Endothelial cell of umbilical vein (primary cell): ENCODE data around the gene PDXDC1. TPM values are rescaled to one million over a fixed set of nuclear protein-coding genes. Genes with fewer than 3 reads are reported as not detected.
"Not testable (repeated sequence)": the region's sequence is repeated elsewhere in the genome, so short reads cannot be mapped to it uniquely, and the experiment has no call there.

Experiments
- BruUV-seq: library from RNA; stranded (reverse); fragments of 400-500 nt; replicated peaks from 2 replicates; lab custom pipeline; 2021; lab: Mats Ljungman, UMichigan
- CTCF ChIA-PET: fragments of 300-600, 350-600 bp; sonication (Branson Sonifier 250); formaldehyde crosslinking; loops from one replicate; lab custom pipeline; 2021; ENCODE audit warnings: antibody characterized with exemption, inconsistent platforms; lab: Charles Lee
- POLR2A ChIA-PET: fragments of 300-600, 350-600 bp; sonication (Branson Sonifier 250); formaldehyde crosslinking; loops from one replicate; lab custom pipeline; 2021; ENCODE audit warnings: antibody characterized with exemption, inconsistent platforms; lab: Charles Lee
- DNase-seq: peaks from one replicate; pipeline ENCODE4 v3.0.0-alpha.2; 2011; ENCODE audit warnings: low read depth, low spot score
- FAIRE-seq: peaks from 2 replicates; lab custom pipeline; 2011; peaks lifted over from hg19 to GRCh38; lab: Jason Lieb, UNC
- H2AFZ ChIP-seq: 2 replicates; pipeline ENCODE4 v1.6.0; 2012; ENCODE audit warnings: low read depth, low read length, control low read depth, inconsistent platforms
- H3K27ac ChIP-seq: 2 replicates; pipeline ENCODE4 v1.5.1; 2011; ENCODE audit warnings: low read depth, mild to moderate bottlenecking, control low read depth, low read length, moderate library complexity; ENCODE audit not compliant: insufficient read depth
- H3K27me3 ChIP-seq, 2 experiments: 2 replicates each; pipeline versions ENCODE4 v1.6.0 to v1.6.1; 2011; ENCODE audit warnings: low read length in 2 of 2, mixed read lengths in 1 of 2; ENCODE audit not compliant: control insufficient read depth in 2 of 2, insufficient read depth in 2 of 2
- H3K36me3 ChIP-seq, 2 experiments: 2 replicates in 1 of 2; 3 replicates in 1 of 2; pipeline ENCODE4 v1.5.1; 2011; ENCODE audit warnings: low read length in 2 of 2, mild to moderate bottlenecking in 1 of 2, moderate library complexity in 1 of 2; ENCODE audit not compliant: control insufficient read depth in 2 of 2, insufficient read depth in 2 of 2; ENCODE audit errors: extremely low read depth in 1 of 2
- H3K4me1 ChIP-seq: 3 replicates; pipeline ENCODE4 v1.5.1; 2011; ENCODE audit warnings: mild to moderate bottlenecking, low read length; ENCODE audit not compliant: control insufficient read depth, insufficient read depth; ENCODE audit errors: extremely low read depth
- H3K4me2 ChIP-seq: 2 replicates; pipeline ENCODE4 v1.6.1; 2011; ENCODE audit warnings: low read length, control low read depth, mixed read lengths; ENCODE audit not compliant: insufficient read depth
- H3K4me3 ChIP-seq, 3 experiments: fragments of 200-600 bp in 1 of 3; sonication (generic), shearing (Covaris generic) in 1 of 3; replicated peaks in 1 of 3; 2 replicates each; pipeline ENCODE4 v1.5.1; 2011 to 2016; ENCODE audit warnings: control low read depth in 3 of 3, low read length in 3 of 3, mild to moderate bottlenecking in 2 of 3, inconsistent platforms in 1 of 3, low read depth in 1 of 3, moderate library complexity in 1 of 3; ENCODE audit not compliant: insufficient read depth in 1 of 3
- H3K79me2 ChIP-seq: 2 replicates; pipeline ENCODE4 v1.6.0; 2012; ENCODE audit warnings: low read length, inconsistent platforms; ENCODE audit not compliant: control insufficient read depth, insufficient read depth
- H3K9ac ChIP-seq: replicated peaks from 2 replicates; pipeline ENCODE3; 2011; ENCODE audit warnings: low read length, control low read depth; ENCODE audit not compliant: insufficient read depth; ENCODE audit errors: extremely low read depth
- H3K9me1 ChIP-seq: replicated peaks from 3 replicates; pipeline ENCODE4 v1.6.0; 2011; ENCODE audit warnings: mild to moderate bottlenecking, low read length; ENCODE audit not compliant: control insufficient read depth, insufficient read depth; ENCODE audit errors: extremely low read depth
- H3K9me3 ChIP-seq: replicated peaks from 2 replicates; pipeline ENCODE4 v1.5.1; 2012; ENCODE audit warnings: low read length, inconsistent platforms; ENCODE audit not compliant: control insufficient read depth, insufficient read depth
- H4K20me1 ChIP-seq: replicated peaks from 2 replicates; pipeline ENCODE3; 2011; ENCODE audit warnings: mild to moderate bottlenecking, low read length; ENCODE audit not compliant: control insufficient read depth, insufficient read depth; ENCODE audit errors: extremely low read depth
- dilution Hi-C: fragments of 300-500 bp; cut with MboI; formaldehyde crosslinking; loops from one replicate; pipeline ENCODE4 v1.15.0; 2019; ENCODE audit warnings: low sequenced_read_pairs; ENCODE audit not compliant: extremely low pct_ligation_motif_present
- intact Hi-C: fragments of 100-400 bp; cut with micrococcal nuclease; formaldehyde crosslinking; loops from one replicate; pipeline ENCODE4 v1.10.0; 2022
- polyA plus RNA-seq, 4 experiments: library from polyadenylated mRNA; depleted of rRNA in 3 of 4; stranded (reverse) in 3 of 4; unstranded in 1 of 4; fragments of >200 nt; gene quantifications; 2 replicates each; pipeline versions ENCODE4 v1.2.1 to v1.2.3, GENCODE V29; 2011 to 2012; ENCODE audit warnings: missing spikeins in 1 of 4
- total RNA-seq: library from RNA; stranded (reverse); gene quantifications from 2 replicates; pipeline ENCODE4 v1.2.3, GENCODE V29; 2021

PDXDC1 gene
- total and polyA plus RNA-seq, 2 donors (not counting 3 experiments of a cell fraction or from before 2014, with no cell fraction given): 44.6 to 78.9 TPM

DNA sequence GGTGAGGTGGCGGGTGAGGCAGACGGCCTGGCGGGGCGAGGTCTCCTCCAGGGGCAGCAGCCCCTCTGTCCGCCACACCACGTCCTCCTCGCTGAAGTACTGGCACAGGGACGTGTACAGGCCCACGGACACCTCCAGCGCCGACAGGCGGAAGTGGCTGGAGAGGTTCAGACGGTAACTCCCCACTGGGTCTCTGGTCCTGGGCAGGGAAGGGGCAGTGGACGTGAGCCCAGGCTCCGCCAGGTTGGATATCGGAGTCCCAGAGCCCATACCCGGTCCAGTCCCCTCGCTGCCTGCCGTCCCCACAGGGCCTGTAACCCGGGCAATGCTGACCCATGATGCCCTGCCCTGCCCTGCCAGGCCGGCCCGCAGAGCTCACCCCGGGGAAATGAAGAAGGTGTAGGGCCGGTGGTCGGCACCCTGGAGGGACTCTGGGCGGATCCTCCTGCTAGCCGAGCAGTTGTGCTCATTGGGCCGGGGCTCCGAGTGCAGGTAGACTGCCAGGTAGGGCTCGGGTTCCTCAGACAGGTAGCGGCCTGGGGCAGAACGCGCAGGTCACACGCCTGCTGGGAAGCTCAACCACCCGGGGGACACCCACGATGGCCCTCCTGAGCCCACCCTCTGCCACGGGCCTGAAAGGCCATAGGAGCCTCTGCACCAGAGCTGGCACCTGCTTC is 155.6 kb downstream of the PDXDC1 start:
- H4K20me1 ChIP-seq, H3K9me3 ChIP-seq, H3K27me3 ChIP-seq, H3K9me1 ChIP-seq, H3K4me1 ChIP-seq, H3K27ac ChIP-seq, DNase-seq, H3K79me2 ChIP-seq, H3K36me3 ChIP-seq, H2AFZ ChIP-seq, FAIRE-seq, CTCF ChIA-PET, H3K4me2 ChIP-seq, intact Hi-C loops, dilution Hi-C loops, H3K4me3 ChIP-seq, POLR2A ChIA-PET, H3K9ac ChIP-seq: not testable (repeated sequence)
- BruUV-seq: TSS peak; percentile 16

DNA sequence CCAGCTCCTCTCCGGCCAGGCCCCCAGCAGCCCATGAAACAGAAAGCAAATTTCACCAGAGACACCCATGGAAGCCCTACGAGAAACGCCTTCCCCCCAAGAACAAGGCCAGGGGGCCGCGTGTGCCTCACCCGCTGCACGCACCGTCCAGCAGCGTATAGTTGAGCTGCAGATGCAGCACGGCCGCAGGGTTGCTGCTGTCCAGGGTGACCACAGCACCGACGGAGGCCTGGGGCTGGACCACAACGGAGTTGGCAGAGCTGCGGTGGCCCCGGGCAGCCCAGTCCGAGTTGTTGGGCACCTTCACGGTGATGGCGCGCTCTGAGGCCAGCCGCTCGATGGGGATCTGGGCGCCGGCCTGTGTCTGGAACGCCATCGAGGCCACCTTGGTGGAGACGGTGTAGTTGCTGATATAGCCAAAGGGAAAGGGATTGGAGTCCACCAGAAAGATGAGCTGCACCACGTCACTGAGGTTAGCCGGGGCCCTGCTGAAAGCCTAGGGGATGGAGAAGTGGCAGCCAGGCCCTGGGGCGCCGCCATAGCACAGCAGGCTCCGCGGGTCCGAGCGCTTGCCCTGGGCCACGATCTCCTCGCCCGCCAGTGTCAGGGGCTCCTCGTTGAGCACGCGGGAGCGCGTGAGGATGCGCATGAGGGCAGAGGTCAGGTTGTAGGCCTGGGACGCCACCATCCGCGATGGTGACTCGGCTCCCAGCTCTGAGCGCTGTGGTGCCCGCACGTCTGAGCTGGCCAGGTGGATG is 156.3 kb downstream of the PDXDC1 start:
- H2AFZ ChIP-seq, H3K9me3 ChIP-seq, H4K20me1 ChIP-seq, DNase-seq, H3K27me3 ChIP-seq, H3K27ac ChIP-seq, H3K79me2 ChIP-seq, H3K4me1 ChIP-seq, intact Hi-C loops, CTCF ChIA-PET, dilution Hi-C loops, FAIRE-seq, H3K4me3 ChIP-seq, BruUV-seq, H3K9ac ChIP-seq, H3K36me3 ChIP-seq, POLR2A ChIA-PET, H3K9me1 ChIP-seq, H3K4me2 ChIP-seq: not testable (repeated sequence)

DNA sequence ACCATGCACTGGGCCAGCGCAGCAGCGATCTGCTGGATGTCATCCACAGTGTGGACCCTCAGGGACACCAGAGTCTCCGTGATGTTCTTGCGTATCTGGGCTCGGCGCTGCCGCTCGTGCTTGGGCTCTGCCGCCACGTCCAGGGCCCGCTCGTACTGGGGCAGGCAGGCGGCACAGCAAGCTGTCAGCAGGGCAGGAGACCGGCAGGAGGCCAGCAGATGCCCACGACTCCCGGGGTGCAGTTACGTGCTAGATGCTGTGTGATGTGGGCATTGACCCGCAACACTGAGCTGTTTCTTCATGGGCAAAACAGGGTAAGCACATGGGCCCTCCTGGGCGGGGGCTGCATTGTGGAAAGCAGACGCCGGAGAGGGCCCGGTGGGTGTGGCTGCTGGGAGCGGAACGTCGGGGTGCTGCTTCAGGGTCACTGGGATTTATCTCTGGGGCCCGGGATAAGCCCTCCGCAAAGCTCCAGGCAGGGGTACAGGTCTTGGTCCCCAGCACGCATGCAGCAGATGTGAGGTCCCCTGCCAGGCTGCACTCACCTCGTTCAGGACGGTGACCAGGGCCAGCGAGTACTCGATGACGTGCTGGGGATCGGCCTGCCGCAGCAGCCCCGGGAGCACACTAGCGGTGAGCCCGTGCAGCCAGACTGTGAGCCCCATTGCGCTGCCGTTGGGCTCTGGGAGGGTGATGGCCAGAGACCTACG is 158.0 kb downstream of the PDXDC1 start:
- FAIRE-seq, DNase-seq, H3K9ac ChIP-seq, H3K4me3 ChIP-seq, POLR2A ChIA-PET, H3K27me3 ChIP-seq, H3K9me1 ChIP-seq, H3K4me2 ChIP-seq, H3K27ac ChIP-seq, dilution Hi-C loops, BruUV-seq, H3K36me3 ChIP-seq, CTCF ChIA-PET, H2AFZ ChIP-seq, H3K4me1 ChIP-seq, intact Hi-C loops, H3K79me2 ChIP-seq, H4K20me1 ChIP-seq, H3K9me3 ChIP-seq: not testable (repeated sequence)

DNA sequence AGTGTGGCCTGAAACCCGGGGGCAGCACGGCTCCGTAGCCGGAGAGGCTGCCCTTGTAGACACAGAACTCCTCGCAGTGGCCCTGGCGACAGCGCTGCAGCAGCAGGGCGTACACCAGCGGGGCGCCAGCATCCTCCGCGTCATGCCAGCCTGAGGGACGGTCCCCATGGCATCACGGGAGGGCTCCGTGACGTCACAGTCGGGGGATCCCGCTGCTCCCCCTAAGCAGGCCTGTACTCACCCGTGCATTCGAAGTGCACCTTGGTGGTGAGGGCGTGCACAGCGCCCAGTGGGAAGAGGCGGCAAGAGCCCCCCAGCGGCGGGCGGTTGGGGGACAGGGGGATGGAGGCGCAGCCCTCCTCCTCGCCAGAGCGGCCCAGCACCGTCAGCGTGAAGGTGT is 158.7 kb downstream of the PDXDC1 start:
- H3K4me2 ChIP-seq, H3K9ac ChIP-seq, dilution Hi-C loops, H3K79me2 ChIP-seq, H3K27ac ChIP-seq, H3K27me3 ChIP-seq, intact Hi-C loops, POLR2A ChIA-PET, H2AFZ ChIP-seq, FAIRE-seq, H3K4me1 ChIP-seq, H4K20me1 ChIP-seq, H3K9me1 ChIP-seq, H3K4me3 ChIP-seq, H3K36me3 ChIP-seq, H3K9me3 ChIP-seq, DNase-seq, BruUV-seq, CTCF ChIA-PET: not testable (repeated sequence)
